Right atrium auricular region (tissue), 2 donors: ENCODE measurements around the gene RBM48. TPM values are rescaled to one million over a fixed set of nuclear protein-coding genes. Genes with fewer than 3 reads are reported as not detected.
"Not testable (repeated sequence)": the region's sequence is repeated elsewhere in the genome, so short reads cannot be mapped to it uniquely, and the experiment has no call there.

ENCODE experiments used
- DNase-seq: peaks from one replicate; pipeline ENCODE4 v3.0.0-alpha.2; 2019; ENCODE audit warnings: low spot score
- H3K27ac ChIP-seq, 2 donors: fragments of 200-600 bp; sonication (generic); 1 replicate in 1 of 2; 2 replicates in 1 of 2; pipeline ENCODE4 v1.5.1; 2016 to 2019
- H3K27me3 ChIP-seq, 2 donors: fragments of 200-600 bp; sonication (generic); one replicate each; pipeline versions ENCODE4 v1.5.1 to v1.6.0; 2017 to 2019
- H3K36me3 ChIP-seq: fragments of 200-600 bp; sonication (generic); one replicate; pipeline ENCODE4 v1.5.1; 2016
- H3K4me1 ChIP-seq, 2 donors: fragments of 200-600 bp; sonication (generic); one replicate each; pipeline versions ENCODE4 v1.5.1 to v1.6.0; 2017 to 2019
- H3K4me3 ChIP-seq, 2 donors: fragments of 200-600 bp; sonication (generic); 1 replicate in 1 of 2; 2 replicates in 1 of 2; pipeline ENCODE4 v1.5.1; 2017 to 2019; ENCODE audit warnings: mild to moderate bottlenecking in 1 of 2, moderate library complexity in 1 of 2
- H3K9me3 ChIP-seq, 2 donors: fragments of 200-600 bp; sonication (generic); one replicate each; pipeline ENCODE4 v1.5.1; 2019
- CTCF ChIP-seq, 2 donors: fragments of 200-600 bp; sonication (generic); IDR thresholded peaks; one replicate each; pipeline ENCODE4 v1.5.1; 2019; ENCODE audit warnings: antibody characterized with exemption in 2 of 2
- total RNA-seq, 2 donors: library from RNA; depleted of rRNA; stranded (reverse); fragments of >200 nt; gene quantifications; one replicate each; pipeline ENCODE4 v1.1.0, GENCODE V29; 2016

The RBM48 gene
- total RNA-seq, result 1 to 10 TPM; 7.3 to 8.9 TPM

- peak; percentile 20 to 74 for TF ChIP-seq CTCF (IDR thresholded peaks at IDR 0.05)
- H3K27ac ChIP-seq, result peak within 1 kb of the TSS; percentile 86 to 94
- peaks cover 0 to 20% of the 10 kb centered on the region in 2 donors for H3K4me1 ChIP-seq
- H3K27me3 ChIP-seq, result no peaks in the 10 kb centered on the region
- H3K4me3 ChIP-seq, result peak within 1 kb of the TSS; percentile 91 to 95
- no peaks in the 10 kb centered on the region for H3K9me3 ChIP-seq
- peaks cover 17% of the 10 kb centered on the region for H3K36me3 ChIP-seq
- peak; percentile 97 for DNase-seq
Observed at GRCh38 chr7:92528188-92528957, at the start of gene RBM48, which contains the start of gene PEX1. RBM48 (plus strand) TSS chr7:92528795; CDS start chr7:92528814, 19 bp downstream. PEX1 (minus strand) TSS chr7:92528520; CDS start chr7:92528435, 85 bp downstream.

- H3K9me3 ChIP-seq, H3K4me1 ChIP-seq, DNase-seq, H3K27ac ChIP-seq, H3K27me3 ChIP-seq, H3K4me3 ChIP-seq: not testable (repeated sequence)
- H3K36me3 ChIP-seq, result peaks cover 17% of the 10 kb centered on the region
Observed at GRCh38 chr7:92479146-92479545, 49.4 kb upstream of the RBM48 start.

GRCh38 chr7:92483624-92484023, 45.0 kb upstream of the RBM48 start:
- H3K27me3 ChIP-seq, DNase-seq, H3K4me1 ChIP-seq, H3K9me3 ChIP-seq, H3K27ac ChIP-seq, H3K4me3 ChIP-seq: not testable (repeated sequence)
- peaks cover 16% of the 10 kb centered on the region for H3K36me3 ChIP-seq

- not testable (repeated sequence) for H3K27ac ChIP-seq
- peaks cover 16% of the 10 kb centered on the region for H3K36me3 ChIP-seq
Observed at GRCh38 chr7:92484226-92484625, 44.4 kb upstream of the RBM48 start.

GRCh38 chr7:92485267-92485892, 43.2 kb upstream of the RBM48 start:
- no peaks in the 10 kb centered on the region for H3K27me3 ChIP-seq
- H3K9me3 ChIP-seq, result no peaks in the 10 kb centered on the region
- H3K4me3 ChIP-seq, result no peak overlapping the region
- DNase-seq, result no peak
- TF ChIP-seq CTCF (IDR thresholded peaks at IDR 0.05), result no peak
- peaks cover 16% of the 10 kb centered on the region for H3K36me3 ChIP-seq
- H3K27ac ChIP-seq, result no peak overlapping the region
- no peaks in the 10 kb centered on the region for H3K4me1 ChIP-seq

More at GRCh38 chr7:92484226-92484625, 44.4 kb upstream of the RBM48 start:
- H3K4me3 ChIP-seq, H3K9me3 ChIP-seq, DNase-seq, H3K4me1 ChIP-seq, H3K27me3 ChIP-seq: not testable (repeated sequence)

- DNase-seq, result no peak
- no peaks in the 10 kb centered on the region for H3K4me1 ChIP-seq
- no peak overlapping the region for H3K4me3 ChIP-seq
- H3K27ac ChIP-seq, result no peak overlapping the region
- H3K27me3 ChIP-seq, result no peaks in the 10 kb centered on the region
- peaks cover 19% of the 10 kb centered on the region for H3K36me3 ChIP-seq
- TF ChIP-seq CTCF (IDR thresholded peaks at IDR 0.05), result no peak
- no peaks in the 10 kb centered on the region for H3K9me3 ChIP-seq
Observed at GRCh38 chr7:92485974-92486373, 42.6 kb upstream of the RBM48 start.

- H3K27ac ChIP-seq, result no peak overlapping the region
- TF ChIP-seq CTCF (IDR thresholded peaks at IDR 0.05), result no peak
- peaks cover 31% of the 10 kb centered on the region for H3K36me3 ChIP-seq
- no peak overlapping the region for H3K4me3 ChIP-seq
- no peaks in the 10 kb centered on the region for H3K9me3 ChIP-seq
- no peaks in the 10 kb centered on the region for H3K4me1 ChIP-seq
- no peaks in the 10 kb centered on the region for H3K27me3 ChIP-seq
- no peak for DNase-seq
Observed at GRCh38 chr7:92487804-92488203, 40.8 kb upstream of the RBM48 start.
